K562 (cell line): ENCODE results near the gene RYK. TPM values are rescaled to one million over a fixed set of nuclear protein-coding genes. Genes with fewer than 3 reads are reported as not detected.

Source experiments
- ADNP ChIP-seq: fragments of 200-800 bp; sonication (Bioruptor generic); IDR thresholded peaks from 2 replicates; pipeline ENCODE4 v1.6.1; 2016; ENCODE audit warnings: missing genetic modification characterization, missing compliant biosample characterization
- CCNT2 ChIP-seq: IDR thresholded peaks from 2 replicates; pipeline ENCODE4 v1.6.1; 2011; ENCODE audit warnings: borderline replicate concordance, low read depth, mild to moderate bottlenecking, moderate library complexity, mixed read lengths, low read length; ENCODE audit not compliant: insufficient read length; ENCODE audit errors: extremely low read depth
- CREM ChIP-seq: IDR thresholded peaks from 2 replicates; pipeline ENCODE4 v1.6.1; 2014; ENCODE audit warnings: antibody characterized with exemption, low read depth
- ELK1 ChIP-seq: sonication (generic); formaldehyde crosslinking; IDR thresholded peaks from 2 replicates; pipeline ENCODE4 v1.8.1; 2022; ENCODE audit warnings: missing genetic modification reagents
- ERF ChIP-seq: fragments of 450-650 bp; formaldehyde crosslinking; IDR thresholded peaks from 2 replicates; pipeline ENCODE4 v1.4.0; 2020; ENCODE audit warnings: mild to moderate bottlenecking, mixed read lengths
- FOSL1 ChIP-seq: fragments of 200-800 bp; sonication (Bioruptor generic); conservative IDR thresholded peaks from 2 replicates; pipeline ENCODE4 v1.6.1; 2016; ENCODE audit warnings: missing genetic modification characterization, missing compliant biosample characterization
- FOXP1 ChIP-seq: sonication (generic); formaldehyde crosslinking; IDR thresholded peaks from 2 replicates; pipeline ENCODE4 v1.8.0; 2022; ENCODE audit warnings: mild to moderate bottlenecking, missing genetic modification reagents
- GABPA ChIP-seq: fragments of 200-800 bp; sonication (Bioruptor generic); conservative IDR thresholded peaks from 2 replicates; pipeline ENCODE4 v1.6.1; 2016; ENCODE audit warnings: low read depth, missing genetic modification characterization, missing compliant biosample characterization
- GTF2F1 ChIP-seq: IDR thresholded peaks from 2 replicates; pipeline ENCODE4 v1.6.1; 2011; ENCODE audit warnings: low read depth, low read length, improper control_type of control experiment
- PHF20 ChIP-seq: fragments of 450-650 bp; IDR thresholded peaks from 2 replicates; pipeline ENCODE4 v1.6.1; 2018; ENCODE audit not compliant: partially characterized antibody
- POU5F1 ChIP-seq: fragments of 150-350 bp; IDR thresholded peaks from 2 replicates; pipeline ENCODE4 v1.6.1; 2014; ENCODE audit warnings: borderline replicate concordance, low read length, low read depth, mild to moderate bottlenecking; ENCODE audit not compliant: partially characterized antibody
- SRSF7 ChIP-seq: fragments of 200-400 bp; formaldehyde crosslinking; optimal IDR thresholded peaks from 2 replicates; pipeline ENCODE3; 2017; ENCODE audit warnings: mild to moderate bottlenecking, low read depth, low read length
- TCFL5 ChIP-seq: fragments of 250-450 bp; sonication (Bioruptor Pico); conservative IDR thresholded peaks from 2 replicates; pipeline ENCODE4 v1.6.1; 2021; ENCODE audit warnings: mild to moderate bottlenecking, moderate library complexity, matching md5 sums
- TFAM ChIP-seq: fragments of 250-450 bp; sonication (Bioruptor Pico); conservative IDR thresholded peaks from 2 replicates; pipeline ENCODE4 v1.5.0; 2021; ENCODE audit warnings: mild to moderate bottlenecking, moderate library complexity
- TSC22D4 ChIP-seq: fragments of 450-650 bp; IDR thresholded peaks from 2 replicates; pipeline ENCODE4 v1.6.1; 2016; ENCODE audit warnings: missing genetic modification characterization, missing biosample characterization, control low read depth
- USF1 ChIP-seq: sonication (generic); formaldehyde crosslinking; IDR thresholded peaks from 2 replicates; pipeline ENCODE4 v1.9.0; 2022; ENCODE audit warnings: mild to moderate bottlenecking, missing genetic modification reagents
- ZBTB43 ChIP-seq: sonication (generic); formaldehyde crosslinking; IDR thresholded peaks from 2 replicates; pipeline ENCODE4 v1.8.0; 2023; ENCODE audit warnings: mild to moderate bottlenecking, missing genetic modification reagents
- ZBTB5 ChIP-seq: fragments of 450-650 bp; IDR thresholded peaks from 2 replicates; pipeline ENCODE4 v1.6.1; 2017; ENCODE audit warnings: antibody characterized with exemption
- ZMIZ1 ChIP-seq, 2 experiments: fragments of 150-350 bp in 1 of 2; IDR thresholded peaks; 2 replicates each; pipeline ENCODE4 v1.6.1; 2012 to 2016; ENCODE audit warnings: low read depth in 2 of 2, low read length in 2 of 2, mild to moderate bottlenecking in 1 of 2, moderate library complexity in 1 of 2
- ZNF324 ChIP-seq: fragments of 250-450 bp; sonication (Bioruptor Pico); IDR thresholded peaks from 2 replicates; pipeline ENCODE4 v1.4.0; 2020; ENCODE audit warnings: mild to moderate bottlenecking
- polyA plus RNA-seq, 8 experiments: library from polyadenylated mRNA; depleted of rRNA in 4 of 8; stranded (reverse) in 5 of 8; unstranded in 3 of 8; fragments of >200 nt; fragmentation: Nextera tagmentation in 2 of 8; fragmentation: Illumina TruSeq in 1 of 8; extraction: Ambion mirVana in 2 of 8; extraction: Trizol in 1 of 8; gene quantifications; 2 replicates each; pipeline versions ENCODE4 v1.2.1 to v1.2.3, GENCODE V29; 2011 to 2014; ENCODE audit warnings: inconsistent platforms in 1 of 8, missing spikeins in 1 of 8
- total RNA-seq, 7 experiments: library from RNA; depleted of rRNA in 6 of 7; stranded (reverse); fragments of >200 nt in 6 of 7; fragmentation: Illumina TruSeq in 2 of 7; extraction: Trizol in 2 of 7; gene quantifications; 2 replicates each; pipeline versions ENCODE4 v1.2.1 to v1.2.3, GENCODE V29; 2011 to 2021; ENCODE audit warnings: low replicate concordance in 1 of 7

RYK gene
- total and polyA plus RNA-seq, 9 of the 15 experiments (the other 6 are each of a cell fraction or from before 2014, with no cell fraction given): 4.2 to 29.5 (median 16.6) TPM

- TF ChIP-seq ELK1 (no peak), ZBTB43 (CRISPR knock-in tag) (no peak), GABPA (tag) (0 out of 2 replicates have a peak, but pooled peaks have one; percentile 36), SRSF7 (no peak), PHF20 (peak; percentile 51), ERF (no peak), TFAM (no peak), ZBTB5 (no peak), GTF2F1 (no peak), POU5F1 (no peak), TSC22D4 (tag) (no peak), FOXP1 (CRISPR knock-in tag) (no peak), TCFL5 (no peak), ZNF324 (CRISPR knock-in tag) (no peak), CREM (peak; percentile 26; the same call in 1 of the 2 replicates), USF1 (CRISPR knock-in tag) (no peak), FOSL1 (tag) (no peak), ADNP (tag) (no peak), ZMIZ1 (IDR thresholded peaks at IDR 0.05; ENCODE audit: low read depth in 2 of 2, low read length in 2 of 2) (no peak), CCNT2 (no peak)
Measured at GRCh38 chr3:134250717-134251220, at the start of gene RYK (continued).
